NCI-H748 (cell line): Measurements from ENCODE around the gene BRD9.

Source experiments
- DNase-seq: peaks from one replicate; lab custom pipeline; 2025; ENCODE audit not compliant: unreplicated experiment; lab: John Stamatoyannopoulos, UW

BRD9 gene

GRCh38 chr5:905139-905642 is 12.6 kb upstream of the BRD9 start:
- no peak for DNase-seq

GRCh38 chr5:903756-904096 is 11.1 kb upstream of the BRD9 start:
- no peak for DNase-seq

- DNase-seq = no peak
Measured at GRCh38 chr5:902129-902916, 9.7 kb upstream of the BRD9 start.

GRCh38 chr5:900781-901180 is 8.2 kb upstream of the BRD9 start:
- DNase-seq = no peak

GRCh38 chr5:893711-894110 is 1.1 kb upstream of the BRD9 start:
- peak; percentile 96 for DNase-seq

GRCh38 chr5:893137-893506 is 521 bp upstream of the BRD9 start:
- peak; percentile 48 for DNase-seq

GRCh38 chr5:891837-892393 is 686 bp downstream of the BRD9 start:
- DNase-seq = peak; percentile 81

- DNase-seq = no peak
Measured at GRCh38 chr5:891117-891836, 1.3 kb downstream of the BRD9 start.

- DNase-seq = no peak
Measured at GRCh38 chr5:889075-889710, 3.4 kb downstream of the BRD9 start.

GRCh38 chr5:888638-889035 is 4.0 kb downstream of the BRD9 start:
- no peak for DNase-seq

- no peak for DNase-seq
Measured at GRCh38 chr5:887947-888637, 4.5 kb downstream of the BRD9 start.

GRCh38 chr5:886716-887325 is 5.8 kb downstream of the BRD9 start:
- DNase-seq = no peak

GRCh38 chr5:886036-886435 is 6.6 kb downstream of the BRD9 start:
- no peak for DNase-seq

GRCh38 chr5:885529-885928 is 7.1 kb downstream of the BRD9 start:
- no peak for DNase-seq

GRCh38 chr5:885127-885442 is 7.5 kb downstream of the BRD9 start:
- DNase-seq = no peak

- DNase-seq = no peak
Measured at GRCh38 chr5:884345-885126, 8.1 kb downstream of the BRD9 start.

GRCh38 chr5:883475-884181 is 9.0 kb downstream of the BRD9 start:
- no peak for DNase-seq

GRCh38 chr5:882253-883183 is 10.1 kb downstream of the BRD9 start:
- no peak for DNase-seq
